NCI-H2227 treated with DMSO at 0.1 percent for 48 hours (cell line): Measurements from ENCODE around the gene IL17F.
"Not testable (repeated sequence)": the region's sequence is repeated elsewhere in the genome, so short reads cannot be mapped to it uniquely, and the experiment has no call there.

Experiments used
- DNase-seq: peaks from one replicate; lab custom pipeline; 2025; lab: John Stamatoyannopoulos, UW

IL17F gene

GRCh38 chr6:52245425-52245824, 1.1 kb upstream of the IL17F start:
- DNase-seq = no peak

DNA sequence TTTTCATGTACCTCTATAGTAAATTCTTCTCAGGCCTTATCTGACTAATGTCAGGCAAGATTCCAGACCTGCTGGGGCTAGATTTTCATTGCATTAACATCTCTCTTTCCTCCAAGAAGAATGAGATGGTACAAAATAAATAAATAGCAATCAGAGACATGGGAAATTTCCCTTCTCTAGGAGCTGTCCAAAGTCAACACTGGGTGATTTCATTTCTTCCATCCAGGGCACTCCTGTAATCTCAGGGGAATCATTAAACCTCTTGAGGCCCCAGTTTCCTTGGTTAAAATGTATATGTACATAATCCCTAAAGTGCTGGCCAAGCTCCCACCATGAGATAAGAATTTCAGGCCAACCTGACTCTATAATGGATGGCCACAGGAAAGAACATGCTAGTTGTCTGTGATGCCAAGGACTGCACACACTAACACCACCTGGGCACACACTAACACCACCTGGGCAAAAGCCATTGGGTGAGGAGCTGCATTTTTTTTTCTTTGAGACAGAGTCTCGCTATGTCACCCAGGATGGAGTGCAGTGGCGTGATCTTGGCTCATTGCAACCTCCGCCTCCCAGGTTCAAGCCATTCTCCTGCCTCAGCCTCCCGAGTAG, 912 bp downstream of the IL17F start:
- no peak for DNase-seq

- DNase-seq = no peak
These were observed 2.5 kb downstream of the IL17F start for GRCh38 chr6:52241819-52242218.

DNA sequence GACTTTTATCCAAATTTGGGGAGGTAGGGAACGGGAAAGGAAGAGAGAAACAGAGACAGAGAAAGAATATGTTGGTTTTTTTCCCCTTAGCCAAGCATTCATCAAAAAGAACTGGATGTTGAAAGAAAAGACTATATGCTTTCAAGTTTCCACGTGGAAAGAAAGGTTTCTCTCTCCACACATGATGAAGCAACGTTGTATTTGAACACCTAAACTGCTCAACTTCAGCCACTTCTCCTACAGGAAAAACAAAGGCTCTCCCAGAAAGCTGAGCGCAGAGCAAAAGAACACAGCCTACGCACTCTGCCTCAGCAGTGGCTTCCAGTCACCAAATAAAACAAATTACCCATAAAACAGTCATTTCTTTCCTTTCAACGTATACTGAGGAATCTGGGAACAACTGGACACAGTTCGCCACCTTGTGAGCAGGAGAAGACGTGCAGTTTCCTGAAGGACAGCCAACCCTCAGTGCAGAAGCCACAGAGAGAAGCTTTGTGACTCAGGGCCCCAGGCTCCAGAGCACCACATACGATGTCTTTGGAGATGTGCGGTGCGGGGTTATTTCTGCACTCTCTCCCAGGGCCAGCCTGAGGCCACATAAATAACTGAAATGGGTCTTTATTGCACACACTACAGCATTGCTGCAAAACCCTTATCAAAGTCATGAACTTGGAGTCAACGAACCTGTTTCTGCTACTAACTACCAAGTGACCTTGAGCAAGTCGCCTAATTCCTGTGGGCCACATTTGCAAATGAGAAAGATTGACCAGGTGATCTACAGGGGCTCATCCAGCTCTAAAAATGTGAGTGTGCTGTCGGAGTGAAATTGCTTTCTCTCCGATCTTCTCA, 10.1 kb downstream of the IL17F start:
- peak; percentile 39 for DNase-seq

- DNase-seq = no peak
These were observed 11.3 kb downstream of the IL17F start for GRCh38 chr6:52233005-52233404.

- DNase-seq = no peak
These were observed 12.7 kb downstream of the IL17F start for GRCh38 chr6:52231406-52232127.

DNA sequence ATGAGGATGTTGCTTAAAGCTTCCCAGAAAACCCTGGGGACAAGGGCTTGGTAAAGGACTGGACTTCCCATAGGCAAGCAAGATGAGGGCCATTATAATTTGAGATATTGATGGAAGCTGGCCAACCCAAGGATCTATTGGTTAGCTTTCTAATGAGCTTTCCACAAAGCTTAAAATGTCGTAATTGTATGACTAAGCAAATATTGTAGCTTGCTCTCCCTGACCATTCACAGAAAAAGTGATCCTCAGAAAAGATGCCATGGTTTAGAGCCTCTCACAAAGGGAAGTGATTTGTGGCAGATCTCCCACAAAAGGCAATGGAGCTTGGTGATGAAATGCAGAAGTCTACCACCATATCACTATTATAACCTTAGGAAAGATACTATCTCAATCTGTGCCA, 13.6 kb downstream of the IL17F start:
- no peak for DNase-seq

DNA sequence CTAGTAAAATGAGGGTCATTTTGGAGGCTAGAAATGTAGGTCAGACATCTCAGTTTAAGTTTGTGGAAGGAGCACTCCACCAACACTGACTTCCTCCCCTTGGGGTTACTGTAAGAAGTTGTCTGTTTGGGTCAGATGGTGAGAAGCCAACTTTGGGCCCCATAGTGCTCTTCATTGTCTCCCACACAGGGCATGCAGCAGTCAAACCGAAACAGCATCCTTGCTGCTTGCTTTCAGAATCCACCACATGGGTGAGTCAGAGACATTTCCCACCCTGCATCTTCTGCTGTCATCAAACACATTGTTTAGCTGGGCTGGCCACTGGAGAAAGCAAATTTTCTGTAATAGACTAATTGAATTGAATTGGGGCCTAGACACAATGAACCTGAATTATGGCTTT, 16.8 kb downstream of the IL17F start:
- DNase-seq = no peak

DNA sequence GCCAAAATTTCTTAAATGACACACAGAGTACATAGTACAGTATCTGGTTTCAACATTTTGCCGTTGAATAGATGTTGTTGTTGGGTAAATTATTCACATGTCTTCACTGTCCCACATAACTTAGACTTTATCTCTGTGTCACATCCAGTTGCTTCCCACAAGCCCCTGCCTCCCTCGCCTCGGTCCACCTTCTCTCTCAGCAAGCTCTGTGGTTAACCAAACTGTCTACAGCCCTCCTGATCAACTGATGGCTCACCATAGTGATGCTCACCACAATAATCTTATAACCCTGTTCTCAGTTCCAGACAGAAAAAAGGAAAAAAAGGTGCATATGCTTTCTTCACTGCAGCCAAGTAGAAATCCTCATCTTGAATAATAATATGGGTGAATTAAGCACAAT, 23.0 kb downstream of the IL17F start:
- no peak for DNase-seq

DNA sequence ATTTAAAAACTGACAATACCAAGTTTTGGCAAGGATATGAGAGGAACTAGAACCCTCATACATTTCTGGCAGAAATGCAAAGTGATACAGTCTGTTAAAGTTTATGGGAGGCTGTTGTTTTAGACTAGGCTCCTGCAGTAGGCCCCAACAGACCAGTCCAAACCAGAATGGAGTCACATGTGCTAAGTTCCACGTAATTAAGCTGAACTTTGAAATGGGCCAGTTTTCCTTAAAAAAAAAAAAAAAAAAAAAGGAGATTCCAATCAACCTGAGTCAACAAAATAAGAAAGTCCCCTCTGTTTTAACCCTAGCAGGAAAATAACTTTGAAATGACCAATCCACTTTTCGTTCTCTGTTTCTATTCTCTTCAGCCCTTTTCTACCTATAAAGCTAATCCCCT, 26.5 kb downstream of the IL17F start:
- no peak for DNase-seq

DNA sequence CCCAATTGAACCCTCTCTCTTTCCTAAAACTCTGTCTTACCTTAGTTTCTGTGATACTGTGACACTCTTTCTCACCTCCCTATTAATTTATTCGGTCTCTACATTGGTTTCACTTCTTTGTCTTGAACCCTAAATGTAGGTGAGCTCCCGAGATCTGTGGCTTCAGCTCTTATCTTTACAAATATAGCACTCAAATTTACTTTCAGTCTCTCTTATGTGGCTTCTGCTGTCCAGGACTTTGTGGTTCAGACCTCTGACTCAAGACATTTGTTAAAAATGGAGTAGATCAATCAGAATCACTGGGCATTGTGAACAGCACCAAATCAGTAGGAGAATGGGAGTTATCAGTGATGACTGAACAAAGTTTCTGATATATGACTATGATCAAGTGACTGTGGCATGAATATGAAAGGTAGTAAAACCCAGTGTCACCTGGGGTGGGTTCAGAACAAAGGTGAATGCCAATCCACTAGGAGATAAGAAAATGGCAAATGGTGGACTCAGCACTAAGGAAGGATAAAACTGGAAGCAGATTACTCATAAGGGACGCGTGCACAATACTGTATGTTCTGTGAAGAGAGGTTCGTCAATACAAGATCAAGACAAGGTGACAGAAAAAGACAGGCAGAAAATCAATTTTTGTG, 27.2 kb downstream of the IL17F start:
- DNase-seq = no peak

- DNase-seq = no peak
These were observed 28.5 kb downstream of the IL17F start for GRCh38 chr6:52215787-52216186.

- DNase-seq = no peak
These were observed 31.2 kb downstream of the IL17F start for GRCh38 chr6:52213127-52213526.

GRCh38 chr6:52210227-52210626, 34.1 kb downstream of the IL17F start:
- no peak for DNase-seq

DNA sequence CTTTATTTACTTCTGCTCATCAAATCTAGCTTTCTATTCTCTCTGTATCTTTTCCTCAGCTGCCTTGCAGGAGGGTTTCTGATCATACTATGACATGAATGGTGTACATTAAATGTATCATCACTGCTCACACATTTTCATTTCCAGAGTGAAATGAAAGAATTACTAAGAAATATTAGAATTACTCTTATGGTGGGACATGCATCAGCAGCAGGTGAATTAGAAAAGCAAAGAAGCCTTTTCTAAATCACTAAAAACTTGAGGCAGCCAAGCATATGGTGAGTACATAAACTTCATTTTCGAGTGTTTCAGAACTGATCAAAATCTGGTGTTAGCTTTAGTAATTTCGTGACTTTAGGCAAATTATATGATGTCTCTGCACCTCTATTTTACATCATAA, 34.5 kb downstream of the IL17F start:
- DNase-seq = no peak

DNA sequence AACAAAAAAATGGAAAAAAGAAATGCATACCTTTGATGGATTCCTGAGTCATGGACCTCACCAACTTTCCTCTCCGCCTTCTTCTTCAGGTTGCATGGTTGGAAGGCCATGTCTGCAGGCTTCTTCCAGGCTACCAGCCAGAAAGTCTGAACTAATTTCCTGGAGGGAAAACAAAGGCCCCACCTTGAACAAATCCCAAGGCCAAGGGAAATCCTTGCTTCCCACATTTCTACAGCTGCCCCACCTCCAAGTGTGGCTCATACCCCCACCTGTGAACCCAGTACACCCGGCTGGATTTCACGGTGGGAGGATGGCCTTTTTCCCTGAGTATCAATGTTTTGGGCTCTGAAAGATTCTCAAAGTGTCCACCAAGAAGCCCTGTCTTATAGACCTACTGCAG, 35.7 kb downstream of the IL17F start:
- no peak for DNase-seq

- DNase-seq = no peak
These were observed 37.2 kb downstream of the IL17F start for GRCh38 chr6:52207066-52207465.

GRCh38 chr6:52201493-52201892, 42.8 kb downstream of the IL17F start:
- no peak for DNase-seq

GRCh38 chr6:52201046-52201445, 43.3 kb downstream of the IL17F start:
- no peak for DNase-seq

DNA sequence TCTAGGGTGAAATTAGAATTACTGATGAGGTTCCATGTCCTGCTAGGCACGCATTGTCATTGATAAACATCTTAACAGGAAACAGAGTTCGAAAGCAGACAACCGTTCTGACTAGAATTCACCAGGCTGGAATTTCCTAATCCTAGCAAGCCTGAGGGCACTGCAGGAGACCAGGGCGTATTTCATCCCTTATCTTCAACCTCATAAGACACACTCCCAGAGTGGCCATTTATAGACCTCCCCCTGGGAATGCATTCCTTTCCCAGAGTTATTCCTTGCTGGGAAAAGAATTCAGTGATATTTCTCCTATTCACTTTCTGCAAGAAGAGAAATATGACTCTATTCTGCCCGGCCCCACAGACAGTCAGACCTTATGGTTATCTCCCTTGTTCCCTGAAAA, 44.2 kb downstream of the IL17F start:
- not testable (repeated sequence) for DNase-seq

GRCh38 chr6:52195886-52196285, 48.4 kb downstream of the IL17F start:
- no peak for DNase-seq

GRCh38 chr6:52191824-52192223, 52.5 kb downstream of the IL17F start:
- DNase-seq = no peak

GRCh38 chr6:52190409-52190808, 53.9 kb downstream of the IL17F start:
- no peak for DNase-seq
